Head of caudate nucleus (tissue), 42 donors: ENCODE measurements around the gene ALDH1A2.

Experiments used
- DNase-seq, 42 donors: peaks; one replicate each; pipeline versions ENCODE4 v3.0.0 to v3.0.0-alpha.2; 2020 to 2021; ENCODE audit warnings: mixed read lengths in 7 of 42
- intact Hi-C: fragments of 100-400 bp; cut with DNase I; formaldehyde crosslinking; loops from one replicate; pipeline ENCODE4 v1.15.0; 2022

ALDH1A2 gene

DNA sequence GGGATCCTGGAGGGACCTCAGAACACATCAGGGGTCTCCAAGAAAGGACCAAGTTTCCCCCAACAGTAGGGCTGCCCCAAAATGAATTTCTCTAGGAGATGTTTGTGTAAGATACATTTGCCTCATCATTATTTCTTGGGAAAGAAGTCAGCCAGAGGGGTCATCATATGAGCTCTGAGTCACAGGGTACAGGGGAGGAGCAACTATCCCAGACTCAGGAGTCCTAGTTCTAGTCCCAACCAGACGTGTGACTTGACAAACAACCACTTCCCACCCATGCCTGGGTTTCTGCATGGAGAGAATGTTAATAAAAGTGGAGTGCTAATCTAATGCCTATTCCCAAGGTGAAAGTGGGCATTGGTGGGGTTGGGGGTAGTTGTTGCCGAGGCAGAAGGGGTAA, 144.1 kb downstream of the ALDH1A2 start:
- no peak for DNase-seq
- intact Hi-C loops, result no loop called here

DNA sequence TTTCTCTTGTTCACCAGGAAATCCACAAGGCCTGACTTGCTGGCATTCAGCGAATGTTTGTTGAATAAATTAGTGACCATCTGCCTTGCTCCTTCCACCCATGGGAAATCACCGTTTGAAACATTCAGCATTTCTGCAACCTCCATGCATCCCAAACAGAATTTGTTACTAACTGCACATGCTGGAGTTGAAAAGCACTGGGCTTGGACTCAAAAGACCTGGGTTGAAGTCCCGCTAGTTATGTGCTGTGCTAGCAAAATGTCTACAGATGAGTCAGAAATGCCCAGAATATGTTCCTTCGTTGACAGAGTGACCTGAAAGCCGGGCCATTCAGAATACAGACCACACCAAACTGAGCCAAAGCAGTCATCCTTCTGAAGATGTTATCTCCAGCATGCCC, 144.6 kb downstream of the ALDH1A2 start:
- no peak for DNase-seq

DNA sequence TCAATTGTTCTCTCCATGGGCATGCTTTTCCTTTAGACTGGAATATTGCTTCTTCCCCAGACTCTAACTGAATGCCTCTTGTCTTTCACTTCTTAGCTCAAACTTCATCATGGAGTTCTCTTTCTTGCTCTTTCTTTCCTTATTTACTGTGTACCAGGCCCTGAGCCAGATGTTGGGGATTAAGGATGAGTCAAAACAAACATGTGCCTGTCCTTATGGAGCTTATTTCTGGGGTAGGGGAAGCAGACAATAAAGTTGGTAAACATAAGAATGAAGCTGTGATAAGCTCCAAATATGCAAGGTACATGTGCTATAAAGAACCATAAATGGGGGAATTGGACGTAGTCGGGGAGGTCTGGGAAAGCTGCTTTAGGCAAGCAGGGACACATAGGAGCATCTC, 145.8 kb downstream of the ALDH1A2 start:
- intact Hi-C loops, result no loop called here
- no peak for DNase-seq

More for the DNA sequence above, 144.6 kb downstream of the ALDH1A2 start:
- intact Hi-C loops, result no loop called here

DNA sequence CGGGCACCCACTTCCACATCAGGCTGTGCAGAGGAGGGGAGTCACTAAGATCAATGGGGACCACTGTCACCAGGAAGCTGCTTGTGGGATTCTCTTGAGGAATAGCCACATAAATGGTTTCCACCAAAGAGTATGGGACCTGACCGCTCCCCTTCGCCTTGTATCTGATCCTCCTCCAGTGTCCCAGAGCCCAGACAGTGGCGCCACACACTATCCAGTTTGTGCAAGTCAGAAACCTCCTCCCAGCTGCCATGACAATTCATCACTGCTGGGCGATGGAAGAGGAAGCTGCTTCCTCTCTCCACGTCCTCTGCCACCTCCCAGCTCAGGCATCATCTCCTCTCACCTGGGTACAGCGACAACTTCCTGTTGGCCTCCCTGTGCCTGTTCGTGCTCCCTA, 147.5 kb downstream of the ALDH1A2 start:
- intact Hi-C loops, result no loop called here

DNA sequence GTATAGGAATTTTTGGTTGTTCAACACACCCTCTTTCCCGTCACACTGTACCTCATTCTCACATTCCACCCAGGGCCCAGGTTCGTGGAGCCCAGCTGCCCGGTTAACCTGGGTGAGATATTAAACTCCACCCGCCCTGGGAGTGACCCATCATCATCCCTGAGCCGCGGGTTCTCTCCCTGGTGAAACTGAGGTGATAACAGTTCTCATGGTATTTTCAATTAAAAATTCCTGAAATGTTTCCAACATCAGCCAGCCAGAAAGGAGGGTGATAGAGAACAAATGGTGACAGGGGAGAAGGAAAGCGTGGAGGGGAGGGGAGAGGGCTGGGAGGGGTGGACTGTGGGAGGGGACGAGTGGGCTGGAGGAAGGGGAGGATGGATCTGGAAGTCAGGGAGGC, 148.8 kb downstream of the ALDH1A2 start:
- no peak for DNase-seq
- intact Hi-C loops, result no loop called here

More for the DNA sequence above, 147.5 kb downstream of the ALDH1A2 start:
- DNase-seq, result no peak

DNA sequence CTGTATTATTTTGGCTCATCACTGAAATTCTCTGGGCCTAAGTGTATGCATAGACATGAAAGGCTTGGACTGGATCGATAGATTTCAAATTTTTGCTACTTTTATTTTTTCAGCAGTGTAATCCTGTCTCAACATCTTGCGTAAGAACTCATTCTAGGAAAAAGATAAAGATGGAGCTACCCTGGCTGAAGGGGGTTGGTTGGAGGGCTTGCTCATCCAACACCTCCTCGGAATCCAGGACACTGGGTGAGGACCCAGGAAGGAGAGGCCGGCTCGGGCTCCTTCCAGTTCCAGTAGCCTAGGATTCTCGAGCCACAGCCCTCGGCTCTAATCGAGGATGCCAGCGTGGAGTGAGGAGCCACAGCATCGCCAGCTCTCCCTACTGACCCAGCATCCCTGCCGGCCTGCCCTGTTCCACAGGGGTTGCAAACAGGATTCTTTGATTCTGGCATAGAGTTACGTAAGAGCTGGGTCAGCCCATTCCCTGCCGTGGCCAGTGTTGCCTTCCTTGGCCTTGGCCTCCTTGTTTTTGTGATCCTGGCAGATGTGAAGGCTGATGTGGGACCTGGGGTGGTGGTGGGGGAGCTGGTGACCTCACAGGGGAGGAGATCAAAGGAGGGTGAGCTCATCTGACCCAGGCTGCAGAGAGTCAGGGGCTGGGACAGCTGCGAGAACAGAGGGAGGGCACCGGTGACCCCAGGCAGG, 149.5 kb downstream of the ALDH1A2 start:
- intact Hi-C loops, result no loop called here
- DNase-seq, result no peak

DNA sequence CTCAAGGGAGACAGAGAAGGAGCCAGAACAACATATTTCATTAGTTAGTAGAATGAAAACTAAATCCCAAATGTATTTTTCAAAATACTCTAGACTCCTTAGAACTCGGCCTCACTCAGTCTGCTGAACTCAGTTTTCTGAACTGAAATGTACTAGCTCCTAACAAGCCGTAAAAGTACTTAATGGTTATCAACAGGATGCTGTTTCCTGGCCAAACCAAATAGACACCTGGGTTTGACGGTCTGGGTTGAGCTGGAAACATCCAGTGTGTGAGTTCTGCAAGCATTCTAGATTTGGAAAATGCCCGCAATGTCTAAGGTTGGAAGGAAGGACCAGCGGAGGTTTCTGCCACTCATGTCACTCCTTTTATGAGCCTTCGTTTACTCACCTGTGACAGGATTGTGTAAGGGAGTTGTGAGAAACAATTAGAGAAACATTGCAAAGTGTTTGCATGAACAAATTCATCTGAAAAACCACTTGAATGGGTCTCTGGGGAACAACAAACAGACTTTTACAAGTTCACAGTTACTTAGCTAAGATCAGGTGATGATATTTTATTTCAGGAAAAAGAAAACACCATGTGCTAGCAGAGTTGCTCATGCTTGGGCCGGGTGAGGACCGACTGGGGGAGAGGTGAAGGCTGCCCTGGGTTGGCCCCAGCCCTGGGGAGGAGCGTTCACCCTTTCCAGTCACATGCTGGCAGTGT, 151.0 kb downstream of the ALDH1A2 start:
- no peak for DNase-seq
- intact Hi-C loops, result no loop called here

DNA sequence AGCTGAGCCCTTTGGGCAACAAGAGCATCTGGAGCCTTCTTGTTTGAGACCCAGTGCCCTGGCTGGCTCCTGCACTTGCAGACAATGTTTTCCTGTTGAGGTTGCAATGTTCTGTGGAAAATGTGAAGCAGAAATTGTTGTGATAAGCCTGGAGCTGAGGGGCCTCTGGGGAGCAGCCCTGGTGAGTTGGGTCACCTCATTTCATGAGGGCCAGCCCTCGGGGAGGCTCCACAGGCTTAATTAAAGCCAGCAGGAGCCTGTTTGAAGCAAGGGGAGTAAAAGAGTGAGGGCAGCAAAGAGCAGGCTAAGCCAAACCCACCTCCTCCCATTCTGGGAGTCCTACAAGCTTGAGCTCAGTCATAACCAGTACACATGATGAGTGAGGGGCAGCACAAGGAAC, 154.3 kb downstream of the ALDH1A2 start:
- DNase-seq, result no peak
- intact Hi-C loops, result no loop called here

DNA sequence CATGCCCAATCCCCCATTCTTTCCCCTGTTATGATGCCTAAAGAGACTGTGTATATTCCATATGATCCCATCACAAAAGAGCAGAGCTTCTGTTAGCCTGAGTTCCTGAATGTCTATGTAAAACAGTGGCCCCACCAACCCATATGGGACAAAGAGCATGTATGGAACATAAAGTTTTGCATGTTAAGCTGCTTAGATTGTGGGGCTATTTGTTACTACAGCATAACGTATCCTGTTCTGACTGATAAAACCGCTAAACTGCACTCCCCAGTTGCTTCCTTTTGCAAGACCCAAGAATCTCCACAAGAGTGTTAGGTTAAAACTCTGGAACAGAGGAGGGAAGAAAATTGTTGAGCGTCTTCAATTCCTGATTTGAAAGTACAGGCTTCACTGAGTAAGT, 154.8 kb downstream of the ALDH1A2 start:
- intact Hi-C loops, result no loop called here

DNA sequence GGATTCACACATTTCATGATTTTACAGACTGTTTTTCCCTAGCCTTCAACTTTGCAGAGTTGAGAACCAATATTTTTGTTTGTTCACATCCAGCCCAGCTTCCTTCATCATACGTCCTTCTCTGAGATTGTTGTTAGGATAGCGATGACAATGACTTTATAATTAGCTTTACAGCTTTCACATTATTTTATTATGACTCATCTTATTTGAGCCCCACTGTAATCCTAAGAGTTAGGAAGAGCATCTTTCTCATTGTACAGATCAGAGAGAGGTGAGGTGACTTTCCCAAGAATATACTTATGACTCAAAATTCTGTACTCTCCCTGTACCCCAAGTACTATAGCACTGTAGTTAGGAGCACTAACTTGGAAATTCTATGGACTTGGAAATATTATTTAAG, 156.1 kb downstream of the ALDH1A2 start:
- intact Hi-C loops, result no loop called here
- no peak for DNase-seq

More for the DNA sequence above, 154.8 kb downstream of the ALDH1A2 start:
- DNase-seq, result no peak

DNA sequence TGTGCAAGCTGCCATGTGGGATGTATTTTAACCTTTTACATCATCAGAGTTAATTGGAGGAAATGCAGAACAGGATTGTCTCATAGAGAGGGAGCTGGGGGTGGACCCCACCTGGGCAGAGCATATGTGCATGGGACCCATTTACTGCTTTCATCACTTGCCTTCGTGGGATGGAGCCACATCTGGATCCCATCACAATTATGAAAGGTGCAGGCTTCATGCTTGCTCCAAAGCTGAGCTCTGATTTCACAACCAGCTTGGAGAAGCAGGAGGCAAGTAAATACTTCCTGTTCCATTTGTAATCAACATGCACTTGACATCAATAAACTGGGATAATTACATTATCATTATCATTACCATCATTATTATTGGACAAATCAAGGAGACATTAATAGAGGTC, 161.9 kb downstream of the ALDH1A2 start:
- intact Hi-C loops, result no loop called here
- no peak for DNase-seq
